SU-DHL-6 (cell line): Measurements from ENCODE around the gene SNED1.

Source experiments
- CTCF ChIP-seq: fragments of 200-600 bp; sonication (generic); IDR thresholded peaks from one replicate; pipeline ENCODE4 v1.5.1; 2017; ENCODE audit warnings: antibody characterized with exemption, mild to moderate bottlenecking, low read length, moderate library complexity; ENCODE audit not compliant: insufficient read depth, poor library complexity, severe bottlenecking
- EZH2phosphoT487 ChIP-seq: fragments of 200-600 bp; sonication (generic), shearing (Covaris generic); conservative IDR thresholded peaks from 2 replicates; pipeline ENCODE4 v1.6.1; 2018; ENCODE audit warnings: mild to moderate bottlenecking, antibody characterized with exemption, low read length, moderate library complexity, mixed read lengths

GRCh38 chr2:240955306-240956170, 42.9 kb upstream of the SNED1 start:
- TF ChIP-seq CTCF, result no peak
- no peak for TF ChIP-seq EZH2phosphoT487
